T1000 (cell line): ENCODE measurements around the gene NDUFB5.
"Not testable (repeated sequence)": the region's sequence is repeated elsewhere in the genome, so short reads cannot be mapped to it uniquely, and the experiment has no call there.

Experiments used
- DNase-seq: peaks from one replicate; lab custom pipeline; 2025; ENCODE audit warnings: mixed read lengths; lab: John Stamatoyannopoulos, UW

The NDUFB5 gene

GRCh38 chr3:179630753-179631451 lies 26.3 kb downstream of the NDUFB5 start:
- DNase-seq, result no peak

DNA sequence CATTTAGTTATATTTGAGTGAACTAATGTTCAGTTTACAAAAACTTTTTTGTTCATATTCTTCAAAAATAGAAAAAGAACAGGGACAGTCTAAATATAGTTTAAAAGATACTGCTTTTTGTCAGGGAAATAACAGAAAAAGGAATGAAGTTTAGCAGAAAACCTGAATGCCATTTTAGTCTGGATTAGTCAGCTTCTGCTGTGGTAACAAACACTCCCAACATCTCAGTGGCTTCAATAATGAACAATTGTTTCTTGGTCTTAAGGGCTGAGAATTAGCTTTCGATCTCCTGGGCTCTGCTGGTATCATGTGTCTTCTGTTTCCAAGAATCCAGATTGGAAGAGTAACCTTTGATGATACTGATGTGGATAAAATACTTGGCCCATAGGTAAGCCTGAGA lies 35.9 kb downstream of the NDUFB5 start:
- no peak for DNase-seq

DNA sequence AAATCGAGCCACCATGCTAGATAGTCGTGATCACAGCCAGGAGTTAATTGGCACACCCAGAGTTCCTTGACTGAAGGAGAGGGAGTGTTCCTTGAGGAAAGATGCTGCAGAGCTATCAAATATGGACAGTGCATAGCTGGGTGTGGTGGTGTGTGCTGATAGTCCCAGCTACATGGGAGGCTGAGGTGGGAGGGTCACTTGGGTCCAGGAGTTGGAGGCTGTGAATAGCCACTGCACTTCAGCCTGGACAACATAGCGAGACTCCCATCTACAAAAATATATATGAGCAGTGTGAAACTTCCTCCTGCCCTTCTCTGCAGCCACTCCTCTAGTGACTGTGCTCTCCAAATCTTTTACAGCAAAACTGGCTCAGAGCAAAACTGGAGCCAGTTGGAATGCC lies 38.3 kb downstream of the NDUFB5 start:
- DNase-seq, result no peak

GRCh38 chr3:179643837-179644236 lies 39.2 kb downstream of the NDUFB5 start:
- not testable (repeated sequence) for DNase-seq

- no peak for DNase-seq
Measured at GRCh38 chr3:179646177-179646576, 41.6 kb downstream of the NDUFB5 start.

- no peak for DNase-seq
Measured at GRCh38 chr3:179651687-179652446, 47.3 kb downstream of the NDUFB5 start.

DNA sequence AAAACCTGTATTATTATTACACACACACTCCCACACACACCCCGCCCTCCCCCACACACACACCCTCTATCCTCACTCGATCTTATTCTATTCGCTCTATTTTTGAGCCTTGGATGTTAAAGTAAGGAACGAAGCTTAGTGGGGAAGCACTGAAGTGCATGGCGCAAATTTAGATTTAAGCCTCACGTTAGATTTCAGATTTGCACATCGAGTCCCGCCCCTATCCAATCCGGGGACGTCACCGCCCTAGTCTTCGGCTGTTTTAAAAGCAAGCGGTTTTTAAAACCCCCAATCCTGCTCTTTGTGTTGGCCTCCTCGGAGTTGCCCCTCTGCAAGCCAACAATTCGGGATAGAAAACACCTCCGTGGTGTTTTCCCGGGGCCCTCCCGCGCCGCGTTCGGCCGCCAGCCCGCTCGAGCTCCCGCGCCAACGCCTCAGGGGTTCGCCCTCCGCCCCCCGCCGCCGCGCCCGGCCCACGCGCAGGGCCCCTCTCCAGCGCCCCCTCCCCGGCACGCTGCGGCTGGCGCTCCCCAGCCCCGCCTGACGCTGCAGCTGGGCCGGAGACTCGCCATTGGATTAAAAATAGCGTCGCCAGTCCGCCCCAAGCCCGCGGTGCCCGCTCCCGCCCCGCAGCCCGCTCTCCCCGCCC lies 48.0 kb downstream of the NDUFB5 start, which contains the start of gene USP13:
USP13 (plus strand) TSS at position 594 of the 649 bp plus-strand sequence. CDS start 186 bp downstream, outside the sequence.
- DNase-seq, result peak; percentile 77

DNA sequence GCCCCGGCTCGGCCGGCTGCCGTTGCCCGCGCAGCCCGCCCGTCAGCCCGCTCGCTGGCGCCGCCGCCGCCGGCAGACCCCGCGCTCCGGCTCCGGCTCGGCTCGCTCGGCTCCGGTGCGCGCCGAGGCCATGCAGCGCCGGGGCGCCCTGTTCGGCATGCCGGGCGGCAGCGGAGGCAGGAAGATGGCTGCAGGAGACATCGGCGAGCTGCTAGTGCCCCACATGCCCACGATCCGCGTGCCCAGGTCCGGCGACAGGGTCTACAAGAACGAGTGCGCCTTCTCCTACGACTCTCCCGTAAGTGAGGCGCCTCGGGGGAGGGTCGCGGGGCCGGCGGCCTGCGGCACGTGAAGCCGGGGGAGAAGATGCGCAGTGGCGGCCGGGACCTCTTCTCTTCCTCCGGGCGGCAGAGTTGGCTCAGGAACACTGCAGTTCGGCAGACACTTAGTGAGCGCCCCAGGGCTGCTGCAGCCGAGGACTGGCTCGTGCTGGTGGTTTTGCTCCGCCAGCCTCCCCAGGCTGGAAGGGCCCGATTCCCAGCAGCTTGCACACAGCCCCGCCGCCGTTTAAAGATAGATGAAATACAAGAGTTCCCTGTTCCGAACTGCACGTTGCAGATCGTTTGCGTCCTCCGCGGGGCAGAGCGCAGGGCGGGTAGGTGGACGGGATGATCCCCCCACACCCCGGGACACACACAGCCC lies 48.7 kb downstream of the NDUFB5 start:
- peak; percentile 74 for DNase-seq

DNA sequence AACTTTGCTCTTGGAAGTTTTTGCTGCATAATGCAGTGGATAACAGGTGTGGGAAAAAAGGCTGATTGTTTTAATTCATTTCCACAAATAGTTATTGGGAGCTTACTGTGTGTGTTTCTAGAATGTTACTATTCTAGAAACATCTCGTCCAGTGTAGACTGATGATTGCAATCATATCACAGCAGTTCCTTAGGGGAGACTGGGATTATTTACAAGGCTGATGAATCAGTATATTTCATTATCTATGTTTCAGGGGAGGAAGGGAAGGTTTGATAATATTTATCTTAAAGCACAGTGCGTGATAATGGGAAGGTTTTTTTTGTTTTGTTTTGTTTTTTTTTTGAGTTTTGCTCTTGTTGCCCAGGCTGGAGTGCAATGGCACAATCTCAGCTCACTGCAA lies 50.6 kb downstream of the NDUFB5 start:
- no peak for DNase-seq

DNA sequence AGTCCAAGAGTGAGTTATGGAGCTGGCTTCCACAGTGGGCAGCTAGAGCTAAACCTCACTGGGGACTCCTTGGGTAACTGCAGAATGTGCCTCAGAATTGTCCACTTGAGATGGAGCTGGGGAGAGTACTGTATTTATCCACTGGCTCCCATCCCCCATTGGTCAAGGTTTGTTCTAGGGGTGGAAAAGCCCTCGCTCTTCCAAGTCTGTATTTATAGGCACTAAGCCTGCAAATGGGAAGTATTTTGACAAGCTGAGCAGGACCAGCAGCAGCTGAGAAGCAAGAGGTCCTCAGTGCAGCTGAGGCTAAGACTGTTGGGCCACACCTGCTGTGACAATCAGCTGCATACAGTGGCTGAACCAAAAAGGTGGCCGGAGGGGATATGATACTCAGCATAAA lies 54.0 kb downstream of the NDUFB5 start:
- DNase-seq, result no peak

DNA sequence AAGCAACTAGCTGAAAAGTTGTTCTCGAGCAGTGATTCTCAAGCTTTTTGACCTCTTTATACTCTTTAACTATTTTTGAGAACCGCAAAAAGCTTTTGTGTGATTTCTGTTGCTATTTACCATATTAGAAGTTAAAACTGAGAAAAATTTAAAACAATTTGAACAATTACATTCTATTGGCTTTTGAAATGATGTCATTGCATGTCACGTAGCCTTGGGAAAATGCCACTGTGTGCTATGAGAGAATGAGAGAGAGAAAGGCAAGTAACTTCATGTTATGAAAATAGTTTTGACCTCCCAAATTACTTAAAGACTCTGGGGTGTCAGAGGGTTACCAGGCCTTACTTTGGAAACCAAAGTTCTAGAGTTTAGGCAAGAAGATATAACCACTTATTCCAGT lies 56.3 kb downstream of the NDUFB5 start:
- no peak for DNase-seq

- no peak for DNase-seq
Measured at GRCh38 chr3:179661777-179662176, 57.2 kb downstream of the NDUFB5 start.

- no peak for DNase-seq
Measured at GRCh38 chr3:179663093-179663492, 58.5 kb downstream of the NDUFB5 start.

- DNase-seq, result no peak
Measured at GRCh38 chr3:179666030-179666429, 61.4 kb downstream of the NDUFB5 start.

- DNase-seq, result no peak
Measured at GRCh38 chr3:179666436-179667035, 61.9 kb downstream of the NDUFB5 start.

GRCh38 chr3:179668429-179668828 lies 63.8 kb downstream of the NDUFB5 start:
- no peak for DNase-seq

DNA sequence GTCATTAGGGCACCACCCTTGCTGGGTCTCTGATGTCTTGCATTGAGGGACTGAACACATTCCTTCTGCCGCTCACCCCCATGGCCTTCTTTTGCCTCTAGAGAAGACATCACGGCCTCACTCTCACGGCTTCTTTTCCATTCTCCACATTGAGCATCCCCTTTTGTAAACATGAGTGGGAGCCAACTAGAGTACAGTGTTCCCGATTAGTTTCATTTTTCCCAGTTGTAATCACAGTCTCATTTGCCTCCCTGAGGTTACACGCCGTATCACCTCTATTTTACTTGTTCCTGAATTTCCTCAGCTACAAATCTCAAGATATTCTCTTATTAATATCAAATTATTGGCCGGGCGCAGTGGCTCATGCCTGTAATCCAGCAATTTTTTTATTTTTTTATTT lies 65.7 kb downstream of the NDUFB5 start:
- DNase-seq, result no peak

DNA sequence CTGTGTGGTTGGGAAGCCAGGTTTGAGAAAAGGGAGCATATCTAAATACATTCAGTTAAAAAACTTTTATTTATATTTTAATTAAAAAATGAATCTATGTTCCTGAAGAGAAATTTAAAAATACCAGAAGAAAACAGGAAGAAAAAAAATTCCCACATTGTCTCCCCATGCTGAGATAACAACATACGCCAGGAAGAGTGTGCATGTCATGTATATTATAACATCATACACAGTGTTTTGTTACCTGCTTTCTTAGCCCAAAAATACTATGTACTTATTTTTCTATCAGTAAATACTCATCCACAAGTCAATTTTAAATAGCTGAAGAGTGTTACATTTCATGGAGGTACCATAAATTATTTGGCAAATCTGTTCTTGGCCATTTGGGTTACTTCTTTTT lies 66.7 kb downstream of the NDUFB5 start:
- no peak for DNase-seq

- peak; percentile 12 for DNase-seq
Measured at GRCh38 chr3:179671747-179672242, 67.2 kb downstream of the NDUFB5 start.

- DNase-seq, result no peak
Measured at GRCh38 chr3:179672918-179673317, 68.3 kb downstream of the NDUFB5 start.

- no peak for DNase-seq
Measured at GRCh38 chr3:179673523-179673922, 68.9 kb downstream of the NDUFB5 start.

DNA sequence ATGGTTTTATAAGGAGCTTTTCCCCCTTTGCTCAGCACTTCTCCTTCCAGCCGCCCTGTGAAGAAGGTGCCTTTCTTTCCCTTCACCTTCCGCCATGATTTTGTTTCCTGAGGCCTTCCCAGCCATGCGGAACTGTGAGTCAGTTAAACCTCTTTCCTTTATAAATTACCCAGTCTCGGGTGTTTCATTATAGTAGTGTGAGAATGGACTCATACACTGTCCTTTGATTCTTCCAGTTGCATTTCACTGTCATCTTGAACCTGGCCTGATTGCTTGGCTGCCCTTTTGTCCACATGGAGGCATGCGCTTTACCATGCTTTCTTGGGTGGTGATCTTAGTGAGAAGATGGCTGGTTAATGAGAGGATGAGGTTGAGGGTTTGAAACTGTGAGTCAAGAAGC lies 71.5 kb downstream of the NDUFB5 start:
- DNase-seq, result no peak
